GM12878 (cell line): ENCODE data around the gene SH3YL1. TPM values are rescaled to one million over a fixed set of nuclear protein-coding genes. Genes with fewer than 3 reads are reported as not detected.

Experiments used
- ATAC-seq: fragments of 200-7000 bp; cut with Tn5 transposase; 3 replicates; pipeline ENCODE4 v1.9.1; 2020; ENCODE audit warnings: mild to moderate bottlenecking, moderate library complexity
- BruUV-seq: library from RNA; stranded (reverse); fragments of 400-500 nt; replicated peaks from 2 replicates; lab custom pipeline; 2021; lab: Mats Ljungman, UMichigan
- CTCF ChIA-PET: fragments of 300-600 bp; sonication (Branson Sonifier 250); formaldehyde crosslinking; extraction: SDS; loops from one replicate; lab custom pipeline; 2021; ENCODE audit warnings: inconsistent platforms; lab: Yijun Ruan, JAX
- POLR2A ChIA-PET: fragments of 350-600 bp; formaldehyde crosslinking; extraction: SDS; loops from one replicate; lab custom pipeline; 2021; ENCODE audit warnings: inconsistent platforms; lab: Charles Lee
- RAD21 ChIA-PET: fragments of 300-600 bp; sonication (Branson Sonifier 250); formaldehyde crosslinking; loops from one replicate; lab custom pipeline; 2023; ENCODE audit warnings: antibody characterized with exemption; ENCODE audit not compliant: unreplicated experiment; lab: Charles Lee
- SMC1A ChIA-PET: fragments of 300-600 bp; sonication (Branson Sonifier 250); formaldehyde crosslinking; loops from one replicate; lab custom pipeline; 2023; ENCODE audit not compliant: unreplicated experiment, uncharacterized antibody; lab: Charles Lee
- DNase-seq: peaks from one replicate; pipeline ENCODE4 v3.0.0-alpha.2; 2011; ENCODE audit warnings: low read depth, low spot score
- FAIRE-seq: peaks from 3 replicates; lab custom pipeline; 2011; peaks lifted over from hg19 to GRCh38; lab: Jason Lieb, UNC
- H2AFZ ChIP-seq: 2 replicates; pipeline ENCODE4 v1.6.0; 2011; ENCODE audit warnings: low read depth, low read length, control low read depth; ENCODE audit not compliant: control insufficient read depth
- H3K27ac ChIP-seq: 2 replicates; pipeline ENCODE4 v1.5.1; 2011; ENCODE audit warnings: control low read depth; ENCODE audit not compliant: control insufficient read depth, insufficient read depth
- H3K27me3 ChIP-seq, 2 experiments: replicated peaks in 1 of 2; 2 replicates each; pipeline versions ENCODE4 v1.6.0 to v1.6.1; 2011; ENCODE audit warnings: low read length in 1 of 2; ENCODE audit not compliant: control insufficient read depth in 2 of 2, insufficient read depth in 2 of 2
- H3K36me3 ChIP-seq, 2 experiments: 2 replicates each; pipeline ENCODE4 v1.5.1; 2011; ENCODE audit warnings: low read length in 1 of 2; ENCODE audit not compliant: control insufficient read depth in 2 of 2, insufficient read depth in 2 of 2
- H3K4me1 ChIP-seq: 2 replicates; pipeline ENCODE4 v1.6.1; 2011; ENCODE audit warnings: mild to moderate bottlenecking, low read length, moderate library complexity, mixed read lengths; ENCODE audit not compliant: control insufficient read depth, insufficient read depth
- H3K4me2 ChIP-seq: 2 replicates; pipeline ENCODE4 v1.6.0; 2011; ENCODE audit warnings: control low read depth; ENCODE audit not compliant: control insufficient read depth, insufficient read depth
- H3K4me3 ChIP-seq: fragments of 200-600 bp; sonication (generic); 2 replicates; pipeline ENCODE4 v1.5.1; 2016
- H3K79me2 ChIP-seq: 2 replicates; pipeline ENCODE4 v1.6.0; 2011; ENCODE audit warnings: low read length; ENCODE audit not compliant: control insufficient read depth, insufficient read depth
- H3K9ac ChIP-seq: 2 replicates; pipeline ENCODE4 v1.8.0; 2011; ENCODE audit warnings: low read length, control low read depth, mixed read lengths; ENCODE audit not compliant: control insufficient read depth, insufficient read depth
- H3K9me3 ChIP-seq: replicated peaks from 3 replicates; pipeline ENCODE4 v1.5.1; 2011; ENCODE audit warnings: mild to moderate bottlenecking, low read length; ENCODE audit not compliant: control insufficient read depth, insufficient read depth
- H4K20me1 ChIP-seq: 2 replicates; pipeline ENCODE4 v1.6.0; 2011; ENCODE audit not compliant: control insufficient read depth, insufficient read depth
- BHLHE40 ChIP-seq, 2 experiments: fragments of 450-650 bp in 1 of 2; IDR thresholded peaks; 2 replicates each; pipeline ENCODE4 v1.6.1; 2011 to 2017; ENCODE audit warnings: low read depth in 2 of 2, borderline replicate concordance in 1 of 2, improper control_type of control experiment in 1 of 2, low read length in 1 of 2, mild to moderate bottlenecking in 1 of 2
- CBX3 ChIP-seq: fragments of 200-600 bp; sonication (generic); IDR thresholded peaks from 2 replicates; pipeline ENCODE4 v1.6.1; 2016; ENCODE audit warnings: low read depth, borderline replicate concordance
- CHD2 ChIP-seq: IDR thresholded peaks from 2 replicates; pipeline ENCODE4 v1.6.1; 2011; ENCODE audit warnings: low read depth, low read length, improper control_type of control experiment, borderline replicate concordance
- ESRRA ChIP-seq: IDR thresholded peaks from 2 replicates; pipeline ENCODE4 v1.6.1; 2012; ENCODE audit warnings: mild to moderate bottlenecking, low read length, improper control_type of control experiment
- KAT2A ChIP-seq: conservative IDR thresholded peaks from 2 replicates; pipeline ENCODE4 v1.6.1; 2011; ENCODE audit warnings: low read depth, low read length; ENCODE audit not compliant: control insufficient read depth
- MEF2A ChIP-seq: IDR thresholded peaks from 2 replicates; pipeline ENCODE4 v1.6.1; 2011; ENCODE audit warnings: low read depth, mild to moderate bottlenecking, low read length, moderate library complexity; ENCODE audit not compliant: insufficient read depth
- NBN ChIP-seq: fragments of 450-650 bp; IDR thresholded peaks from 2 replicates; pipeline ENCODE4 v1.6.1; 2016
- NFXL1 ChIP-seq: fragments of 450-650 bp; IDR thresholded peaks from 2 replicates; pipeline ENCODE4 v1.6.1; 2017; ENCODE audit warnings: antibody characterized with exemption, mild to moderate bottlenecking, borderline replicate concordance
- SREBF1 ChIP-seq: IDR thresholded peaks from 2 replicates; pipeline ENCODE4 v1.6.1; 2012; ENCODE audit warnings: mild to moderate bottlenecking, low read length
- ZZZ3 ChIP-seq: IDR thresholded peaks from 2 replicates; pipeline ENCODE4 v1.6.1; 2011; ENCODE audit warnings: low read depth; ENCODE audit not compliant: control insufficient read depth, insufficient read length
- WGBS: methylation state at CpG from one replicate; pipeline ENCODE4 v1.1.6; 2016; ENCODE audit warnings: low lambda C conversion rate; ENCODE audit not compliant: insufficient replicate concordance, insufficient coverage; ENCODE audit errors: missing lambda C conversion rate; 5-methylcytosine and 5-hydroxymethylcytosine counted together
- in situ Hi-C: fragments of 300-500 bp; cut with MboI; formaldehyde crosslinking; loops from 9 replicates; pipeline ENCODE4 v1.14.3; 2018; ENCODE audit warnings: mixed read lengths
- intact Hi-C: fragments of 100-400 bp; cut with micrococcal nuclease; formaldehyde crosslinking; loops from one replicate; pipeline ENCODE4 v1.14.2; 2022; ENCODE audit not compliant: unreplicated experiment
- polyA plus RNA-seq, 11 experiments: library from polyadenylated mRNA; depleted of rRNA in 4 of 11; unstranded in 6 of 11; stranded (reverse) in 5 of 11; fragments of >200 nt; fragmentation: Nextera tagmentation in 4 of 11; fragmentation: Illumina TruSeq in 1 of 11; extraction: Ambion mirVana in 4 of 11; extraction: Trizol in 1 of 11; gene quantifications; 1 replicate in 1 of 11; 2 replicates in 10 of 11; pipeline versions ENCODE4 v1.2.1 to v1.2.3, GENCODE V29; 2011 to 2016; ENCODE audit warnings: inconsistent platforms in 2 of 11, missing spikeins in 2 of 11, low read depth in 1 of 11
- total RNA-seq, 4 experiments: library from RNA; depleted of rRNA in 3 of 4; stranded (reverse); fragments of >200 nt in 3 of 4; fragmentation: Illumina TruSeq in 1 of 4; extraction: Trizol in 1 of 4; gene quantifications; 2 replicates each; pipeline versions ENCODE4 v1.2.1 to v1.2.3, GENCODE V29; 2013 to 2021
- TF ChIP-seq, protein P1 (sequence below): fragments of 450-650 bp; conservative IDR thresholded peaks from 2 replicates; pipeline ENCODE4 v1.6.1; 2017; ENCODE audit warnings: mild to moderate bottlenecking, moderate library complexity
- TF ChIP-seq, protein P2 (sequence below): fragments of 450-650 bp; formaldehyde crosslinking; IDR thresholded peaks from 2 replicates; pipeline ENCODE4 v1.4.0; 2020; ENCODE audit warnings: mild to moderate bottlenecking, moderate library complexity

SH3YL1 gene
- total and polyA plus RNA-seq, 10 of the 15 experiments (the other 5 are each of a cell fraction or from before 2014, with no cell fraction given), result 12.2 to 22.4 (median 17.2) TPM

DNA sequence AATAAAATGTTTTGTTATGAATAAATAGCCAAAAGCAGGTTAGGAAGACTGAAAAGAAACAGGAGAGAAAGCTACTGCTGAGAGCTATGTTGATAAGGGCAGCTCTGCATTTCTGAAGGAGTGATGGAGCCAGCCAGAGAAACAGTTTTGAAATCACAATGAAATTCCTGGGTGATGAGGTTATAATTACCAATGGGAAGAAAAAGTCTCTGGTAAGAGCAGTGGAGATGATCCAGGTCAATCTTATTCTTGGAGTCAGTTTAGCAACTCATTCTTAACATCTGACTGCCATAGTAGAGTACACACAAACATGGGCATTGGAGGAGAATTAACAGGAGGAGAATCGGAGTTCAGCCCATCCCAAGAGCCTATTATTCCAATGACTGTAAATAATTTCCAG lies 21.7 kb upstream of the SH3YL1 start:
- FAIRE-seq, result no peak
- RAD21 ChIA-PET, result interaction anchor here (1.2 kb wide), 1 partner anchor 39 kb away, joined by 4 read pairs; no protein-coding TSS in a partner anchor
- intact Hi-C loops, result no loop called here

More for the DNA sequence above, 21.7 kb upstream of the SH3YL1 start:
- ChIA-PET POLR2A (no interaction called here), CTCF (interaction anchor here (0.7 to 1.0 kb wide), 3 partner anchors 11 to 348 kb away, joined by 3 read pairs; no protein-coding TSS in a partner anchor), SMC1A (interaction anchor here (0.6 kb wide), 1 partner anchor 116 kb away, joined by 4 read pairs; no protein-coding TSS in a partner anchor)
- no peak for TF ChIP-seq NFXL1
- no peak for TF ChIP-seq ZZZ3
- no peak for TF ChIP-seq NBN
- TF ChIP-seq BHLHE40 (IDR thresholded peaks at IDR 0.05; ENCODE audit: borderline replicate concordance in 1 of 2, low read depth in 2 of 2, low read length in 1 of 2), result no peak
- no peak for TF ChIP-seq MEF2A
- no peak for TF ChIP-seq SREBF1
- no peak for TF ChIP-seq KAT2A
- TF ChIP-seq, protein P1, sequence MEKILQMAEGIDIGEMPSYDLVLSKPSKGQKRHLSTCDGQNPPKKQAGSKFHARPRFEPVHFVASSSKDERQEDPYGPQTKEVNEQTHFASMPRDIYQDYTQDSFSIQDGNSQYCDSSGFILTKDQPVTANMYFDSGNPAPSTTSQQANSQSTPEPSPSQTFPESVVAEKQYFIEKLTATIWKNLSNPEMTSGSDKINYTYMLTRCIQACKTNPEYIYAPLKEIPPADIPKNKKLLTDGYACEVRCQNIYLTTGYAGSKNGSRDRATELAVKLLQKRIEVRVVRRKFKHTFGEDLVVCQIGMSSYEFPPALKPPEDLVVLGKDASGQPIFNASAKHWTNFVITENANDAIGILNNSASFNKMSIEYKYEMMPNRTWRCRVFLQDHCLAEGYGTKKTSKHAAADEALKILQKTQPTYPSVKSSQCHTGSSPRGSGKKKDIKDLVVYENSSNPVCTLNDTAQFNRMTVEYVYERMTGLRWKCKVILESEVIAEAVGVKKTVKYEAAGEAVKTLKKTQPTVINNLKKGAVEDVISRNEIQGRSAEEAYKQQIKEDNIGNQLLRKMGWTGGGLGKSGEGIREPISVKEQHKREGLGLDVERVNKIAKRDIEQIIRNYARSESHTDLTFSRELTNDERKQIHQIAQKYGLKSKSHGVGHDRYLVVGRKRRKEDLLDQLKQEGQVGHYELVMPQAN, result no peak
- no peak for TF ChIP-seq ESRRA
- TF ChIP-seq, protein P2, sequence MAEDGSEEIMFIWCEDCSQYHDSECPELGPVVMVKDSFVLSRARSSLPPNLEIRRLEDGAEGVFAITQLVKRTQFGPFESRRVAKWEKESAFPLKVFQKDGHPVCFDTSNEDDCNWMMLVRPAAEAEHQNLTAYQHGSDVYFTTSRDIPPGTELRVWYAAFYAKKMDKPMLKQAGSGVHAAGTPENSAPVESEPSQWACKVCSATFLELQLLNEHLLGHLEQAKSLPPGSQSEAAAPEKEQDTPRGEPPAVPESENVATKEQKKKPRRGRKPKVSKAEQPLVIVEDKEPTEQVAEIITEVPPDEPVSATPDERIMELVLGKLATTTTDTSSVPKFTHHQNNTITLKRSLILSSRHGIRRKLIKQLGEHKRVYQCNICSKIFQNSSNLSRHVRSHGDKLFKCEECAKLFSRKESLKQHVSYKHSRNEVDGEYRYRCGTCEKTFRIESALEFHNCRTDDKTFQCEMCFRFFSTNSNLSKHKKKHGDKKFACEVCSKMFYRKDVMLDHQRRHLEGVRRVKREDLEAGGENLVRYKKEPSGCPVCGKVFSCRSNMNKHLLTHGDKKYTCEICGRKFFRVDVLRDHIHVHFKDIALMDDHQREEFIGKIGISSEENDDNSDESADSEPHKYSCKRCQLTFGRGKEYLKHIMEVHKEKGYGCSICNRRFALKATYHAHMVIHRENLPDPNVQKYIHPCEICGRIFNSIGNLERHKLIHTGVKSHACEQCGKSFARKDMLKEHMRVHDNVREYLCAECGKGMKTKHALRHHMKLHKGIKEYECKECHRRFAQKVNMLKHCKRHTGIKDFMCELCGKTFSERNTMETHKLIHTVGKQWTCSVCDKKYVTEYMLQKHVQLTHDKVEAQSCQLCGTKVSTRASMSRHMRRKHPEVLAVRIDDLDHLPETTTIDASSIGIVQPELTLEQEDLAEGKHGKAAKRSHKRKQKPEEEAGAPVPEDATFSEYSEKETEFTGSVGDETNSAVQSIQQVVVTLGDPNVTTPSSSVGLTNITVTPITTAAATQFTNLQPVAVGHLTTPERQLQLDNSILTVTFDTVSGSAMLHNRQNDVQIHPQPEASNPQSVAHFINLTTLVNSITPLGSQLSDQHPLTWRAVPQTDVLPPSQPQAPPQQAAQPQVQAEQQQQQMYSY (CRISPR knock-in tag), result no peak
- TF ChIP-seq CHD2, result no peak
- no peak for TF ChIP-seq CBX3
- H3K4me2 ChIP-seq, result no peak overlapping the region
- no TSS peak for BruUV-seq
- ATAC-seq, result no peak
- no peak overlapping the region for H3K27ac ChIP-seq
- H4K20me1 ChIP-seq, result no peaks in the 10 kb centered on the region
- H3K27me3 ChIP-seq, result peaks cover 2 to 3% of the 10 kb centered on the region in 2 experiments; a peak in 1 of 4 replicates
- H3K36me3 ChIP-seq, result peaks cover 10 to 16% of the 10 kb centered on the region in 2 experiments; a peak in 3 of 4 replicates
- no peak overlapping the region for H3K9ac ChIP-seq
- H3K79me2 ChIP-seq, result no peaks in the 10 kb centered on the region
- H3K4me1 ChIP-seq, result no peaks in the 10 kb centered on the region
- no peak overlapping the region for H2AFZ ChIP-seq
- no peak for DNase-seq
- no peaks in the 10 kb centered on the region for H3K9me3 ChIP-seq
- H3K4me3 ChIP-seq, result no peak overlapping the region
- in situ Hi-C loops, result no loop called here
- 56% methylated on average over 1 of the region's 1 CpG for WGBS
